HFF-Myc (cell line): ENCODE measurements around the gene NSUN7.
"Not testable (repeated sequence)": the region's sequence is repeated elsewhere in the genome, so short reads cannot be mapped to it uniquely, and the experiment has no call there.

Experiments used
- DNase-seq: peaks from one replicate; pipeline ENCODE4 v3.0.0-alpha.2; 2011; ENCODE audit warnings: low read depth; ENCODE audit errors: extremely low read depth
- H3K4me3 ChIP-seq: replicated peaks from 2 replicates; pipeline ENCODE4 v1.5.1; 2011; ENCODE audit warnings: low read depth, mild to moderate bottlenecking, control low read depth, low read length
- TF ChIP-seq, protein P1 (sequence below): IDR thresholded peaks from 2 replicates; pipeline ENCODE4 v1.5.1; 2012; ENCODE audit warnings: mild to moderate bottlenecking, low read depth, low read length, control low read depth; ENCODE audit errors: missing control alignments

NSUN7 gene

DNA sequence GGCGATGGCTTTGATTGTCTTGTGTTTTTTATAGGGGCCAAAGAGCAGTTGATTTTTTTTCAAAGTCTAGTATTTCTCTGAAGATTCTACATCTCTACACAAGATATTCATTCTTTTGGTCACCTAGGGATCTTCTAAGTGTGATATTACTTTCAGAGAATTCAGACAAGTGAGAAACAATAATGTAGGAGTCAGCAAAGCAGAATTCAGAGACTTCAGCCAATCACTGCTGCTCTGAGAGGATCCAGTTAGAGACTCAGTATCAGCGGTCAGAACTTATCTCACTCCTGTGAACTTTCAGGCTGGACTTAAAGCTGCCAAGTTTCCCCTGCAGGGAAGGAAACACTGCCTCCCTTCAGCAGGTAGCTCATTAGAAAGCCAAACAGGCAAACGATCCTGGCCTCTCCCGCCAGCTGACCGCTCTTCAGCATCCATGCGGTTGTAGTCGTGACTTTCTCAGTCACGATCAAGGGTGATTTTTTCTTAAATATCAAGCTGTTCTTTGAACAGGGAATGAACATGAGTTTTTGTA, 59.2 kb downstream of the NSUN7 start:
- no peak for DNase-seq
- no peak overlapping the region for H3K4me3 ChIP-seq
- TF ChIP-seq, protein P1, sequence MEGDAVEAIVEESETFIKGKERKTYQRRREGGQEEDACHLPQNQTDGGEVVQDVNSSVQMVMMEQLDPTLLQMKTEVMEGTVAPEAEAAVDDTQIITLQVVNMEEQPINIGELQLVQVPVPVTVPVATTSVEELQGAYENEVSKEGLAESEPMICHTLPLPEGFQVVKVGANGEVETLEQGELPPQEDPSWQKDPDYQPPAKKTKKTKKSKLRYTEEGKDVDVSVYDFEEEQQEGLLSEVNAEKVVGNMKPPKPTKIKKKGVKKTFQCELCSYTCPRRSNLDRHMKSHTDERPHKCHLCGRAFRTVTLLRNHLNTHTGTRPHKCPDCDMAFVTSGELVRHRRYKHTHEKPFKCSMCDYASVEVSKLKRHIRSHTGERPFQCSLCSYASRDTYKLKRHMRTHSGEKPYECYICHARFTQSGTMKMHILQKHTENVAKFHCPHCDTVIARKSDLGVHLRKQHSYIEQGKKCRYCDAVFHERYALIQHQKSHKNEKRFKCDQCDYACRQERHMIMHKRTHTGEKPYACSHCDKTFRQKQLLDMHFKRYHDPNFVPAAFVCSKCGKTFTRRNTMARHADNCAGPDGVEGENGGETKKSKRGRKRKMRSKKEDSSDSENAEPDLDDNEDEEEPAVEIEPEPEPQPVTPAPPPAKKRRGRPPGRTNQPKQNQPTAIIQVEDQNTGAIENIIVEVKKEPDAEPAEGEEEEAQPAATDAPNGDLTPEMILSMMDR: no peak

DNA sequence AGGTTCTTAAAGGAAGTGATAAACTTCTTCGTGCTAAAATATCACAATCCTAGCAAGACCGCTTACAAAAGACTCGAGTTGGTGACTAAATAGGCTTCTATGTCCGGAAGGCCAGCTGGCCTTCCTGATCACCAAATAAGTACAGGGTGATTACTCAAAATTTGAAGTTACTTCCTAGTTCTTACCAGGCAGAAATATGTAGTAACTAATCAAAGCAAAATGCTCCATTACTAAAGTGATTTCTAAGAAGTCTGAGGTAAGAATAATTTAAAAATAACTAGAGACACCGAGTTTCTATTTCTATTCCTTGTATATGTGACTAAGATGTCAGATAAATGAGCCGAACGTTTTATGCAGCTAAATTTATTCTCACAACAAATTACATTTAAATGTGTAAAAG, 62.2 kb downstream of the NSUN7 start:
- no peak overlapping the region for H3K4me3 ChIP-seq
- TF ChIP-seq, protein P1: no peak
- DNase-seq: no peak

DNA sequence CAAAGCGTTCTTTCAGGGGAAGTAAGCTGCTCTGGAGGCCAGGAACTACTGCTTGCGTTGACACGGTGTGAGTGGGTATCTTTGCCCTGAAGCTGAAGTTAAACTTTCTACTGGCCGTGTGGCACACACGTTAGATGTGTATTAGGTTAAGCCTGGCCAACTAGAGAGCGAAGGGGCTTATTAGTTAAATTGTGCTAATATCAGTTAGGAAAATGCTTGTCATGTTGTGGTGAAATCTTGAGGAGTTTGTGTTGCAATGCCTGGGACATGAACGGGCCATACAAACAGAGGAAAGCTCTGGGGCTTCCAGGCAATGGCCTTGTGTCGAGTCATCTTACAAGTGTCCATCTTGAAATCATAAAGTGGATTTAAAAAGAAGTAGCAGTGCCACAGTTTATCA, 62.6 kb downstream of the NSUN7 start:
- TF ChIP-seq, protein P1: no peak
- DNase-seq: no peak
- no peak overlapping the region for H3K4me3 ChIP-seq

DNA sequence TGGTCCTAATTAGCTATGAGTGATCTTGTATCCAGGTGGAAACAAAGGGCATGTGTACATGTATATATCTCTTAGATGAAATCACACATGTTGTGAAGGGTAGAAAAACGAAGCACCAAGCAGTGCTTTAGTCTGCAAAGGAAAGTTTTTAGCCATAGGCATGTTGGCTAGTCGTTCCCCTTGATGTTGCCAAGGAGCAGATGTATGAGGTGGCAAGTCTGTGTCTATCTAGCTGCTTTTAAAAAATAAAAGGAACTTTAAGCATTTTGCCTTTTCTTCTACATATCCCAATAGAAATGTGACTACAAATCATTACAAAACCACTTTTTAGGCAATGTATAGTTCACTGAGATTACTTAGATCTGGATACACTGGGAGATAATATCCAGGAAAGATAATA, 63.1 kb downstream of the NSUN7 start:
- DNase-seq: no peak
- H3K4me3 ChIP-seq: no peak overlapping the region
- TF ChIP-seq, protein P1: no peak

DNA sequence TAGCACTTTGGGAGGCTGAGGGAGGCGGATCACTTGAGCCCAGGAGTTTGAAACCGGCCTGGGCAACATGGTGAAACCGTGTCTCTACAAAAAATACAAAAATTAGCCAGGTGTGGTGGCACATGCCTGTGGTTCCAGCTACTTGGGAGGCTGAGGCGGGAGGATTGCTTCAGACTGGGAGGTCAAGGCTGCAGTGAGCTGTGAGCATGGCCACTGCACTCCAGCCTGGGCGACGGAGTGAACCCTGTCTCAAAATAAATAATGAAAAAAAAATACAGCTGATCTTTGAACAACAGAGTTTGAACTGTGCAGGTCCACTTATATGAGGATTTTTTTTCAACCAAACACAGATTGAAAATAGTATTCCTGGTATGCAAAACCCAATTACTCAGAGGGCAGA, 67.4 kb downstream of the NSUN7 start:
- DNase-seq, H3K4me3 ChIP-seq: not testable (repeated sequence)

DNA sequence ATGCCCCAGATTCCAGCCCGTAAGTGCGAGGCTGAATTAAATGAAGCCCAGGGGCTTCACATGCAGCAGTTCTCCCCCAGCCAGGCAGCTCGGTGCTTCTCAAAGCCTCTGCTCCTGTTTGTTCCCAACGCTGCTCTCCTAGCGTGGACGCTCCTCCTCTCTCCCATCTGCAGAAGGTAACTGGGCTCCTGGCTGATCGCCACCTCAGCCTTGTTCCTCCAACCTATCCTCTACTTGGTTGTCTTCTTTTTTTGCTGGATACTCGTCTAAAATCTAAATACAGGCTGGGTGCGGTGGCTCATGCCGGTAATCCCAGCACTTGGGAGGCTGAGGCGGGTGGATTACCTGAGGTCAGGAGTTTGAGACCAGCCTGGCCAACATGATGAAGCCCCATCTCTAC, 70.3 kb downstream of the NSUN7 start:
- no peak overlapping the region for H3K4me3 ChIP-seq
- DNase-seq: no peak
- TF ChIP-seq, protein P1: no peak

DNA sequence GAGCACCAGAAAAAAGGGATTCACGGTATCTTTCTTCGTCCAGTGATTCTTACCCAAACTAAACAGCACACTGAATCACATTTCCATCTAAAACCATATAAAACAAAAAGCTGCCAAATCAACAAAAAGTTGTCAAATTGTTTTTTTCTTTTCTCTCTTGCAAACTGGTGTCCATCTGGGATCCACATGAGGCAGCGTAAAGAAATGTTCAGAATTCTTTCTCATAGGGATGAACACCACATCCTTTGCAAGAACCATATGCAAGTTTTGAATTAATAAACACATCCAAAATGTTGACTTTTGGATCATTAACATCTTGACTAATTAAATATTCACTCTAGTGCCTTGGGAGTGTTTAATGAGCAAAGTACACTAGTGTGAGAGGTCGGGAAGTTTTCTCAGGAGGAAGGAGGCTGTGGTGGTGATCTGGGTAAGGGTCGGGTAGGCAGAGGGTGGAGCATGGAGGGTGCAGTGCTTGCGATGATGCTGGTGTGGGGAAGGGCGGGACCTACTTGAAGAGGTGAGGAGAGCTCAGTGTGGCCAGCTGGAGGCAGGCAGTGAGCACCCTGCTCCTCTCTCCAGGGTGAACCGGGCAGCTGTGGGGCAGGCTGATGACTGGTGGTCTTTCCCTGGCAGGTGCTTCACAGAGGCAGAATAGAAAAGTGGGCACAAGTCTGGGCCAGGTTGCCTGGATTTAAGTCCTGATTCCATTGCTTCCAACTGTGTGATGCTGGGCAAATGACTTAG, 72.8 kb downstream of the NSUN7 start:
- DNase-seq: no peak
- TF ChIP-seq, protein P1: no peak
- H3K4me3 ChIP-seq: no peak overlapping the region
